ENCODE results near the gene FLAD1. TPM values are rescaled to one million over a fixed set of nuclear protein-coding genes. Genes with fewer than 3 reads are reported as not detected.

FLAD1 gene
- total RNA-seq, 4 donors from 2014 or later, result 12.8 to 23.5 (median 20.7) TPM

- Histone ChIP-seq H3K36me3 (peaks cover 0 to 29% of the 10 kb centered on the region in 2 donors), H3K27me3 (no peaks in the 10 kb centered on the region), H3K4me3 (peak within 1 kb of the TSS; percentile 63 to 66), H3K9me3 (no peaks in the 10 kb centered on the region), H3K4me1 (peaks cover 14 to 96% (median 47%) of the 10 kb centered on the region in 3 donors), H3K27ac (peak within 1 kb of the TSS; percentile 79 to 98 (median 88))
- peak; percentile 88 for ATAC-seq
- WGBS, 2 donors (ENCODE audit: low coverage in 1 of 2), result 0% methylated on average over 8 to 17 of the region's 18 CpGs
- no peak for TF ChIP-seq EP300 (IDR thresholded peaks at IDR 0.05)
- TF ChIP-seq POLR2A (IDR thresholded peaks at IDR 0.05), result peak in 1 of 2 donors; percentile 29
- peak; percentile 23 for TF ChIP-seq POLR2AphosphoS5 (IDR thresholded peaks at IDR 0.05)
- peak in 2 of 4 experiments; percentile 20 to 26 for TF ChIP-seq CTCF (IDR thresholded peaks at IDR 0.05)
Observed at GRCh38 chr1:154955718-154956543, 27.2 kb upstream of the FLAD1 start, which contains the start of gene PBXIP1. TSS of gene PBXIP1 (minus strand) at chr1:154956099. CDS start at chr1:154953721, 2,378 bp downstream.

GRCh38 chr1:154956544-154956941, 26.6 kb upstream of the FLAD1 start:
- WGBS, 2 donors (ENCODE audit: low coverage in 1 of 2), result 6 to 7% methylated on average over 3 of the region's 6 CpGs
- H3K27me3 ChIP-seq, result no peaks in the 10 kb centered on the region
- peak; percentile 28 for ATAC-seq
- peak overlapping the region; percentile 63 to 66 for H3K4me3 ChIP-seq
- H3K9me3 ChIP-seq, result no peaks in the 10 kb centered on the region
- TF ChIP-seq POLR2A (IDR thresholded peaks at IDR 0.05), result no peak
- TF ChIP-seq CTCF (IDR thresholded peaks at IDR 0.05), result no peak
- no peak for TF ChIP-seq EP300 (IDR thresholded peaks at IDR 0.05)
- no peak for TF ChIP-seq POLR2AphosphoS5 (IDR thresholded peaks at IDR 0.05)
- peak overlapping the region; percentile 79 to 98 (median 88) for H3K27ac ChIP-seq
- peaks cover 14 to 95% (median 47%) of the 10 kb centered on the region in 3 donors for H3K4me1 ChIP-seq
- H3K36me3 ChIP-seq, result peaks cover 0 to 23% of the 10 kb centered on the region in 2 donors

- ATAC-seq, result no peak
- H3K4me3 ChIP-seq, result peak overlapping the region in 1 of 2 donors; percentile 63
- TF ChIP-seq POLR2A (IDR thresholded peaks at IDR 0.05), result no peak
- TF ChIP-seq CTCF (IDR thresholded peaks at IDR 0.05), result no peak
- TF ChIP-seq EP300 (IDR thresholded peaks at IDR 0.05), result no peak
- no peak for TF ChIP-seq POLR2AphosphoS5 (IDR thresholded peaks at IDR 0.05)
- H3K27ac ChIP-seq, result peak overlapping the region; percentile 79 to 98 (median 88)
- H3K36me3 ChIP-seq, result peaks cover 0 to 21% of the 10 kb centered on the region in 2 donors
- peaks cover 14 to 90% (median 47%) of the 10 kb centered on the region in 3 donors for H3K4me1 ChIP-seq
- H3K9me3 ChIP-seq, result no peaks in the 10 kb centered on the region
- 25 to 43% methylated on average over 5 to 7 of the region's 9 CpGs for WGBS, 2 donors (ENCODE audit: low coverage in 1 of 2)
- no peaks in the 10 kb centered on the region for H3K27me3 ChIP-seq
Observed at GRCh38 chr1:154957091-154957657, 26.0 kb upstream of the FLAD1 start.

GRCh38 chr1:154958036-154958435, 25.1 kb upstream of the FLAD1 start:
- peak overlapping the region in 2 of 4 donors; percentile 87 to 98 for H3K27ac ChIP-seq
- H3K36me3 ChIP-seq, result peaks cover 0 to 25% of the 10 kb centered on the region in 2 donors
- 73 to 80% methylated on average over 1 to 2 of the region's 2 CpGs for WGBS, 2 donors (ENCODE audit: low coverage in 1 of 2)
- ATAC-seq, result no peak
- H3K4me1 ChIP-seq, result peaks cover 14 to 90% (median 51%) of the 10 kb centered on the region in 3 donors
- H3K27me3 ChIP-seq, result no peaks in the 10 kb centered on the region
- H3K4me3 ChIP-seq, result no peak overlapping the region
- H3K9me3 ChIP-seq, result no peaks in the 10 kb centered on the region
- TF ChIP-seq CTCF (IDR thresholded peaks at IDR 0.05), result no peak

All from gastroesophageal sphincter (tissue), 4 donors.